Measurements from ENCODE around the gene COPS9.

COPS9 gene

DNA sequence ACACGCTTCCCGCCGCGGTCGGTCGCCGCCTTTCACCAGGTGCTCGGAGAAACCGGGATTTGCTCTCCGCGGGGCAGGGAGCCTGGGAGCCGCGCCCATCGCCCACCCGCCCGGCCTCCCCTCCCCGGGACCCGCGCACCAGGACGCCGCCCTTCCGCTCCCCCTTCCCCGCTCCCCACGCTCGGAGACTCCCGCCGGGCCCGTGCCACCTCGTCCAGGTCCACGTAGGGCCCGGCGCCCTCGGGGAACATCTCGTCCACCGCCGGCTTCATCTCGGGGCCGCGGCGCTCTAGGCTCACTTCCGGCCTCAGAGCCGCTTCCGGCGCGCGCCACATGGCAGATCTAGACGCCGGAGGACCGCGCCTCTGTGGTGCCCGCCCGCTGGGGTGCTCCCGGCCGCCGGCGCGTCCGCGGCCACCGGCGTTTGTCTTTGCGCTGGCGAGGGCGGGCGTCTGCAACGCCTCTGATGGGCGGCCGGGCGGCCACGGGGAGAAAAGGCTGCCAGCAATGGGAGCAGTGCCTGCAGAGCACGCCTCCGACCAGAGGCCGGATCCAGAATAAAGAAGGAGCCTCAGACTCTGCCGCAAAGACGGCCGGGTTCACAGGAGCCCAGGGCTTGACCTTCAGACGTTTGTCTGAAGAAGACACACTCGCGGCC lies at the start of gene COPS9:
TSS of gene COPS9 (minus strand) at position 293 of the 658 bp plus-strand sequence. CDS start at position 272, 21 bp downstream.
- peak; percentile 84 for DNase-seq (ENCODE audit: low read depth)

DNA sequence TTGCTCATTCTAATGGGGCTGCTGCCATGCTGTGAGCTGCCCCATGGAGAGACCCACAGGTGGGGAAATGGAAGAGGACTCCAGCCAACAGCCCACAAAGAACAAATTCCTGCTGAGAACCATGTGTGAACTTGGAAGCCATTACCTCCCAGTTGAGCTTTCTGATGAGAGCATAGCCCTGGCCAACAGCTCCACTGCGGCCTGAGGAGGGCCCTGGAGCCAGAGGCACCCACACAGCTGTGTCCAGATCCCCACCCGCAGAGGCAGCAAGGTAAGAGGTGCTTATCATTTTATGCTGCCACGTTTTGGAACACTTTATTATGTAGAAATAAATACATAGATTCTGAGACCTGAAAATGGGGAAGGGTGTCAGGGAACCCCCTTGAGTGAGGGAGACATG lies 48.6 kb upstream of the COPS9 start:
- DNase-seq (ENCODE audit: low read depth): no peak

DNA sequence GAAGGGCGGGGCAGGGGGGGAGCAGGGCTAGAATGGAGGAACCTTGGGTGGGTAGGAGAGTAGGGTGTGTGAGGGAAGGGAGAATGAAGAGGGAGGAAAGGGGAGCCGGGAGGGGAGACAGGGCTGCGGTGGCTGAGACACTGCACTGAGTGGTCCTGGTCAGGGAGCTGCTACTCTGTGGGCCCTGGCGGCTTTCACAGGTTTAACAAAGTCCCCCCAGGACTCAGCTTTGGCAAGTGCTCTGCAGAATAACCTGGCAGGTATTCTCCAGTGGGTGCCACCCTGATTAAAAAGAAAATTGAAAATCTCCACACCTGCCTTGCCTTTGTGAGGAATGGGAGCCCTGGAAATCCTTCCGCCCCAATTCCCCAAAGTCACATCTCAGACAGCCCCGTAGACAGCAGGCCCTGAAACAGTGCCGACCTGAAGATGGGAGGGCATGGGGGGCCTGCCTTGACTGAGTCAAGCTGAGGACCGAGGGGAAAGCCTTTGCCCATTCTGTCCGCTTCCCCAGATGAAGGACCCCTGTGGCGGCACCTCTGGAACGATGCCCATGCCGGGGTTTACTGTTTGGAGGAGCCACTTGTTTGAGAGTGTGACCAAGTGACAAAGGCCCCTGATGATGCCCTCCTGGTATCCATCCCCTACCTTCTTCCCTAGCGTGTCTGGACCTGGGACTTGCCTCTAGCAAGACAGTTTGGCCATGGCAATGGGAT lies 47.9 kb upstream of the COPS9 start:
- no peak for DNase-seq (ENCODE audit: low read depth)

DNA sequence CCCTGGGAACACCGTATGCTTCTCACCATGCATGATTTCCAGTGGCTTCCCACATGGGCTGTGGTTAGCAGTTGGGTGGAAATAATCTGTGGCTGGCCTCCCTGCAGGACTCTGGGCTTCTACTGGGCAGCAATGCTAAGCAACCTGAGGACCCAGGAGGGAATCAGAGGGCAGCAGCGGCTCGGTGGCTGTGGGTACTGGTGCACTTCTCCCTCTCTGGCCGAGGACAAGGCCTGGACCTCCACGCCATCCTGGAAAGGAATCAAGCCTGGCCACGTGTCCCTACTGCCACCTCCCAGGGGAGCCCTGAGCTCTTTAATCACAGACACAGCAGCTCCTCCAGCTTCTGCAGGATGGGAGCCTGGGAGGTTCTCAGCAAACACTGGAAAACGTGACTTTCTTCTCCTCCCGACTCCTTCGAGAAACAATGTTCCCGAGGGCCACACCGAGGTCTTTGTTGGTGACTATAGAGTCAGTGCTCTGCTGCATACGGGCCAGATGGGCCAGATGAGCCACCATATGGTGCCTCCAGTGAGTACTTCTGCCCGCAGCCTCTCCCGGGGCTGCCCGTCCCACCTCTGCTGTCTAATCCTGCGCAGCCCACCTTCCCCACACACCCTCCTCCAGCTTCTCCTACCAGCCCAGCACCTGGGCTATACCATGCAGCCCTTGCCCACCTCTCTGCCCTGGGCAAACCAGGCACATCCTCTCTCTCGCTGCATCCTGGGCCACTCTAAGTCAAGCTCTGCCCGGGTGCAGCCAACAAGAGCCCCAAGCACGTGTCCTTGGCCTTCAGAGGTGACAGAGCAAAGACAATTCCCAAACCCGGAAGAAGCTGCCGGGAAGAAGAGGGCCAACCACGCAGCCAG lies 47.1 kb upstream of the COPS9 start:
- DNase-seq (ENCODE audit: low read depth): no peak

DNA sequence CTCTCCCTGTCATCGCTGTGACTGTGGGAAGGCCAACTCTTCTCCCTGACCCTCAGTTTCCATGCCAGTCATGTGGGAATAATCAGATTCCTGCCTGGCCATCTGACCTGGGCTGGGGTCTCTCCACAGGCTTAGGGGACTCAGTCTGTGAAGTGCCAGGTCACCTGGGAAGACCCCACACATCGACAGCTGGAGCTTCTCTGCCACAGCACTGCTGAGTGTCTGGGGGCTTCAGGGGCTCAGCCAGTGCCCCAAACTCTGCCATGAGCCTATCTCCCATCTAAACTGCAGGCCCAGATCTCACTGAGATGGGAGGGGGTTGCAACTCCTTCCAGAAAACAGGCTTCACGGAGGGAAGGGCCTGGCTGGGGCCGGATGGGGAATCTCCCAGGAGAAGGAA lies 46.4 kb upstream of the COPS9 start:
- no peak for DNase-seq (ENCODE audit: low read depth)

DNA sequence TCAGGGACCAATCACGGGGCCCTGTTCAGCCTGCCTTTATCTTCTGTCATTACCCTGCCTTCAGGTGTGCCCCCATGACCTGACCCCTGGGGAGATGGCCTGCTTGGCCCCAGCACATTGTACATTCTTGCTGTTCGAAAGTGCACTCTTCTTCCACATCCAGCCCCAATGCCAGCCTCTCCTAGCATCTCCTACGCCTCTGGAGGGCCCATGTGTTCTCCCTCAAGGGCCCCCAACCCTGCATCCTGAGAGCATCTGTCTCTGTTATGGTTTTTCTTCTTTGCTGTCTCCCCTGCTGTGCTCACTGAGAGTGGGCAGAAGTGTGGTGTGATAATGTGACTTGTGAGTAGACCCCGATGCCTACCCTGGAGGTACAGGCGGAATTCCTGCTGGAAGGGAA lies 45.9 kb upstream of the COPS9 start:
- DNase-seq (ENCODE audit: low read depth): no peak

DNA sequence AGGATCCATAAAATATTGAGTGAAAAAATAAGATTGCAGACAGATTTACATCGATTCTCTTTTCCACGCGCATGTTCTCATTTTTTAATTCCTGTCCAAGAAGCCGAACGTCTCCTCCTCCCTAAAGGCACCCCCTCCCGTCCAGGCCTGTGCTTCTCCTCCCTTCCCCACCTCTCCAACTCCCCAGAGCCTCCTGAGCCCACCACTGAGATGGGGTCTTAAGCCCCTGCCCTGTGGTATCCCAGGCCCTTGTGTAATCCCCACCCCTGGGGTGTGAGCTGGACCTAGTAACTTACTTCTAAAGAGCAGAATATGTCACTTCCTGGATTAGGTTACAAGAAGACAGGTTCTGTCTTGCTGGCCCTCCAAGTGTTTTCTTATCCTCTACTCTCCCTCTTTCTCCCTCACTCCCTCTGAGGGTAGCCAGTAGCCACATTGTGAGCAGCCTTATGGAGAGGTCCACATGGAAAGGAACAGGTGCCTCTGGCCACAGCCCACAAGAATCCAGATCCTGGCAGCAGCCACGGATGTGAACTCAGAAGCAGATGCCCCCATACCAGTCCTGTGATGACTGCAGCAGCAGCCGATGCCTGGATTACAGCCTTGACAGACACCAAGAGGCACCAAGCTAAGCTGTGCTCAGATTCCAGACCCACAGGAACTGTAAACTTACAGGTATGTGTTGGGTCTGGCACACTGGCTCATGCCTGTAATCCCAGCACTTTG lies 44.0 kb upstream of the COPS9 start:
- DNase-seq (ENCODE audit: low read depth): no peak

DNA sequence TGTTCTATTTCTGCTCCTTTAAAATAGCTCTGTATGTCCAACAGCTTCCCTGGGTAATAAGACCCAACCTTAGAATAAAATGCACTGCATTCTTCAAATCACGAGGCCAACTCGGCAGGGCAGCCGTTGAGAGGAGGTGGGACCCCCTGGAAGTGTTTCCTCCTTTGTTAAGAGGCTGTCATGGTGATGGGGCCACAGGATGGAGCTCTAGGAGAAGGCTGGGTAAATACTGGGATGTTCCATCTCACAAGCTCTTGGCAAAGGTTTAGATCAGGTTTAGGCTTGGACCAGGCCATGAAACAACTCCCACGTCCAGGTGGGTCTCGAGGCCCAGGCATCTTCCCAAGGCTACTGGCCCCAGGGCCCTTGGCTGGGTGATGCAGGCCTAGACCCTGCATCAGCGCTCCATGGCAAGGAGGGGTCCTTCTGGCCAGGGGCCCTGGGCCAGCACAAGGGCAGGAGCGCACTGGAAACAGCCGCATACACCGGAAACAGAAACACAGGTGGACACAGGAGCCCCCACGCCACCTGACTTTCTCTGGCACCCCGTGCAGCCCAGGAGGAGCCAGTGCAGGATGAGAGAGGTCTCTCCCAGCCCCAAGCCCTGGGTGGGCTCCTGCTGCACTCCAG lies 43.2 kb upstream of the COPS9 start:
- DNase-seq (ENCODE audit: low read depth): no peak

DNA sequence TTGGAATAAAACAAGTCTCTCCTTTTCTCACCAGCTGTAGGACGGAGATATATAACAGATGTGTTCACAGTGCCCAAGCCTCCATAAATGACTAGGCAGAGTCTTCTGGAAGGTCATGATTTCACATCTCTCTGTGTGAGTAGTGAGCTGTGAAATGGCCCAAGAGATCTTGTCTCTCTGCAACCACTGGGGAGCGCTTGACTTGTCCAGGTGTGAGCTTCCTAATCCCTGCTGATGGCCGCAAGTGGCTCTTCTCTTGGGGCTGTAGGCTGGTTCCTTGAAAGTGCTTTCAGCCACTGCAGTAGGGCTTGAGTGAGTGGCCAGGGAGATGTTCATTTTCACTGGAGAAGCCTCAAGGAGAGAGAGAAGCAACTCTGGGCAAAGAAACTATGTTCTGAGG lies 42.5 kb upstream of the COPS9 start:
- no peak for DNase-seq (ENCODE audit: low read depth)

DNA sequence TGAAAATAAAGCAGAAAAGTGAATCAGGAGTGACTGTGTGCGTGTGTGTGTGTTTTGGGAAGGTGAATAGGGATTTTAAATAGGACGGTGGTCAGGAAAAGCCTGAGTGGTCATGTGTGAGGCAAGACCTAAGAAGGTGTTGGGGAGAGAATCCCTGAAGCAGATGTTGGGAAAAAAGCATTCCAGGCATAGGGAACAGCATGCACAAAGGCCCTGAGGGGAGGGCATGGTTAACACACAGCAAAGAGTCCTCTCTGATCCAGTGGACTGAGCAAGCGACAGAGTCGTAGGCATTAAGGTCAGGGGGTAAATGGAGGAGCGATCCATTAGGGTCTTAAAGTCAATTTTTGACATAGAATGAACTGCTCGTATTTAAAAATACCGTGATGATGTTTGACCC lies 38.4 kb upstream of the COPS9 start:
- DNase-seq (ENCODE audit: low read depth): no peak

DNA sequence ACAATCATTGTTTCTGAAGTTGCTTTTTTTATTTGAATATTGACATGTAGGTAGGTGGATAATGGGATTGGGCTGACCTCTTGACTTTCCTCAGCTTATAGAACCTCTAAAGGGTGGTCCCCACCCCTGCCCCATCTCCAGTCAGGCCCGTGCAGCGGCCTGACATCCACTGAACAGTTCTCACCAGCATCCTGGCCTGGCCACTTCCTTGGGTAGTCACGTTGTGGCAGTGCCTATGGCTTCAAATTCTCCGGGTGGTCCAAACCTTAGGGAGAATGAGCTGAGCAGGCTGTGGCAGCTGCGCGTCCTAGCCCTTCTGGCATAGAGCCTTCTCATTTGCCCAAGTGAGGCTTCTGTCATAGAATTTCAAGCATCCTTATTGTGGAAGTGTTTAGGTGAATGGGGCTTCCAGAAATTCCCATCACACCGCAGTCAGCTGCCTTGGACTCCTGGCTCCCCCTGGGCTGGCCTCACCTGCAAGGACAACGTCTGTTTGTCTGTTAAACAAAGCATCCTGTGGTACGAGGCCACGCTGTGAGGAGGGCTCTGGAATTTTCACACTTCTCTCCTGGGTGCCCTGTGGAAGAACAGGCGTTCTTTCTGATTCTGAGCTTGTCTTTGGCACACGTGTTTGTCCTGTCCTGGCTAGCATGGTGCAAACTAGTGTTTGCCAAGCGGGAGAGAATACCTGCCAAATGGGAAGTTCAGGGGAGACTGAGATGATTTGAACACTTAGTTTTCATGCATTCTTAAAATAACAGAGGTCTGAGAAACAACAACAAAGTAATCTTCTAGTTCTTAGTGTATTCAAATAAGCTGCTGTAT lies 36.2 kb upstream of the COPS9 start:
- no peak for DNase-seq (ENCODE audit: low read depth)

DNA sequence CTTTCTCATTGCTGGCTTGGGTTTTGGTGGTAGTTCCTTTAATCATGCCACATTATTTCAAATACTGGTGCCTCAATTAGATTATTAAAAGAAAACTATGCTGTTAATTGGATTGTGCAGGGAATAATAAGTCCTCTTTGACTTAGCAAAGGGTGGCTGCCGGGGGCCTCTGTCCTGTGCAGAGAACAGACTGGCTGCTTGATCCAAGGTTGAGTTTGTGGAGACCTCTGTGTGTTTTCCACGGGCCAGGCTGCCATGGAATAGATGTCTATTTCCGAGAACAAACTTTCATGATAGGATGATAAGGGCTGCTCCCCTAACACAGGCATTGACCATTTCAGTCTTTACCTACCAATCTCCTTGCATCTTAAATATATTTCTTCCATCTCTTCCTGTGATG lies 34.8 kb upstream of the COPS9 start:
- no peak for DNase-seq (ENCODE audit: low read depth)

DNA sequence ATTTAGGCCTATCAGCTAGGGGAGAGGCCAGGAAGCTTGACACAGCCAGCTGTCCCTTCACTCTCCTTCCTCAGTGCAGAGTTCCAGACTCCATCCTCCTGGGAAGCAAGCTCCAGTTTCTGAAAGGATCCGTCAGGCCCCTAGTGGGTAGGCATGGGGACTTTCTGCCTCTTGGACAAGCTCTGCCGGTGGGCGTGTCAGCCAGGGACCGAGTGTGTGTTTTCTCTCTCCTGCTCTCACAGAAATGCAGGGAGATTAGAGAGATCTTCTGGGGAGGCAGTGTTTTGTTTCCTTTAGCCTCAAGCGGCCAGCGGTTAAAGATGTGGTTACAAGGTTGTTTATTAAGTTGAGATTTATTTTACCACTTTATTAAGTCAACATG lies 34.2 kb upstream of the COPS9 start:
- DNase-seq (ENCODE audit: low read depth): peak; percentile 32

DNA sequence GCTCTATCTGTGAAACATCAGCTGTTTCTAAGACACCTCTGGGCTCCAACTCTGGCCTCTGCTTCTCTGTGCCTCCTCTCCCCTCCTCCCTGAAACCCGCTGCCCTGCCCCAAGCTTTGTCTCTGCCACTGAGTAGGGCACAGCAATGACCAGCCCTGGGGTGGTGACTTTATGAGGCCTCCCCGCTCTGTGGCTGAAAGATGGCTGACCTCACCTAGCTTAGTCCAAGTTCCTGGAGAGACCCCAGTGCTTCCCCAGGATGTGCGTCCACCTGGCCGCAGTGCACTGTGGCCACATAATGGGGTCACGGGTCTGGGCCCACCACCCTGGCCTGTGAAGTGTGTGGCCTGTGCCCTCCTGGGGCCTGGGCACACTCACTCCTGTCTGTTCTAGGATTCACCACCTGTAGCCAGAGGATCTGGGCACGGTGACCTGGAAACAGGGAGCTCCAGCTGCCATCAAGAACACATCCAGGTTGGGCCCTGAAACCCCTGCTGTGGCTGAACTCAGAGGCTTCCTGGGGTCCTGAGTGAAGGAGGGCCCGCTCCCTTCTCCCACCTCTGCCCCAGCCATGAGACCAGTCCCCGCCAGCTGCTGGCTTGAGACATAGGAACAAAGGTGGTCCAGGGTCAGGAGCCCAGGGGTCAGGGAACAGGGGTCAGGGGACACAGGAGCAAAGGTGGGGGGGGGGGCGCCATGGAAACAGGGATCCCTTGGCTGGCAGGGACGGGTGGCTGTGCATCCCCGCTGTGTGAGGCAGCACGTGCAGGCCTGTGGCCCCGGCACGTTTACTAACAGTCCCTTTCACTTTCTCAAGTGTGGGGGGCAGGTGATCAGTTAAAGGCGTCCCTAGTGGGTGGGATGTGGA lies 33.6 kb upstream of the COPS9 start:
- no peak for DNase-seq (ENCODE audit: low read depth)

DNA sequence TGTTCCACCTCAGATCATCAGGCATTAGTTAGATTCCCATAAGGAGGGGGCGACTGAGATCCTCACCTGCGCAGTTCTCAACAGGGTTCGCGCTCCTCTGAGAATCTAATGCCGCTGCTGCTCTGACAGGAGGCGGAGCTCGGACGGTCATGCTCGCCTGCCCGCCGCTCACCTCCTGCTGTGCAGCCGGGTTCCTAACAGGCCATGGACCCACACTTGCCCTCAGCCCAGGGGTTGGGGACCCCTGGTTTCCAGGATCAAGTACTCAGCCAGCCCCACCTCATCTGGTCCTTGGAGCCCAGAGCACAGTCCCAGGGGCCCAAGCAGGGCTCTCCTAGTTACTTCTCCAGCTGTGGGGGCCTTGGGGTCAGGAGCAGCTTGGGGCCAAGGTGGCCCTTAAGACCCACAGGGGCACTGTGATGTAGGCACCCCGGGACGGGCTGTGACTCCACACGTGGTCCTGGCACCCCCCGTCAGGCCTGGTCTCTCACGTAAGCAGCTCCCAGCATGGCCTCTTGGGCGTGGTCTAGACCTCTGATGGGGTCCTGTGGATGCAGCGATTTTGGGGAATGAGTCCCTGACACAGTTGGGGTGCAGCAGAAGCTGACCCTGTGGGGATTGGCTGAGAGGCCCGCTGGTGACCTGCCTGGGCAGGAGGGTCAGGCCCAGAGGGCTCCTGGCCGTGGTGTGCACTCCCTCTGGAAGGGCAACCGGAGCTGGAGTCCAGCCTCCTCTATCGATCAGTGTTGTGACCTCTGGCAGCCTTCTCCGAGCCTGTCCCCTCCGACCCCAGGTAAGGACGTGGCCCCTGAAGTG lies 32.6 kb upstream of the COPS9 start:
- DNase-seq (ENCODE audit: low read depth): no peak

DNA sequence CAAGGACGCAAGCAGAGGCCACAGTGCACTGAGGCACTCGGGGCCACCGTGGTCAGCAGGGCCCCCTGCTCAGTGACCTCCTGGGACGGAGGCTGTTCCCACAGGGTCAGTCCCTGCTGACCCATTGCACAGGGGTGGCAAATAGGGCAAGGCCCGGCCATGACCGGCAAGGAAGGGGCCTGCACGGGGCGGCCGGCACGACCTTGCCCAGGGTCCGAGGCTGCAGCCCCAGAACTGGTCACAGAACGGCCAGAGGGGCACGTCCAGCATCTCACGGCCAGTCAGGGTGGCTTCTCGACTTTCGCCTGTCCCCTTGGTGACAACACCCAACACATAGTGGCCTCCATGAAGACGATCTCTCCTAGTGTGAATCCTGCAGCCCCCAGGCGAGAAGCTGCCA lies 31.9 kb upstream of the COPS9 start:
- no peak for DNase-seq (ENCODE audit: low read depth)

DNA sequence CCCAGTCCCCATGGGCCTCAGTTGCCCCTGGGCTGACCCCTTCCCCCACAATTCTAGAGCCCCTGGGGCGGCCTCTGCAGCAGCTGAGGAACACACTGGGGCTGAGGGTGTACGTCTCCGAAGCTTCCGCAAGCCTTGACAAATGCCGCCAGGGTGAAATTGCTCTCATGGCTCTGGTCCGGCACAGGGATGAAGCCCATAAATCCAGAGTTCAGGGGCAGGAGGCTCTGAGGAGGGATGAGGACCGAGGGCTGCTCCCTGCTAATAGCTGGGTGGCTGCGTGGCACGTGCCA lies 31.4 kb upstream of the COPS9 start:
- DNase-seq (ENCODE audit: low read depth): no peak

DNA sequence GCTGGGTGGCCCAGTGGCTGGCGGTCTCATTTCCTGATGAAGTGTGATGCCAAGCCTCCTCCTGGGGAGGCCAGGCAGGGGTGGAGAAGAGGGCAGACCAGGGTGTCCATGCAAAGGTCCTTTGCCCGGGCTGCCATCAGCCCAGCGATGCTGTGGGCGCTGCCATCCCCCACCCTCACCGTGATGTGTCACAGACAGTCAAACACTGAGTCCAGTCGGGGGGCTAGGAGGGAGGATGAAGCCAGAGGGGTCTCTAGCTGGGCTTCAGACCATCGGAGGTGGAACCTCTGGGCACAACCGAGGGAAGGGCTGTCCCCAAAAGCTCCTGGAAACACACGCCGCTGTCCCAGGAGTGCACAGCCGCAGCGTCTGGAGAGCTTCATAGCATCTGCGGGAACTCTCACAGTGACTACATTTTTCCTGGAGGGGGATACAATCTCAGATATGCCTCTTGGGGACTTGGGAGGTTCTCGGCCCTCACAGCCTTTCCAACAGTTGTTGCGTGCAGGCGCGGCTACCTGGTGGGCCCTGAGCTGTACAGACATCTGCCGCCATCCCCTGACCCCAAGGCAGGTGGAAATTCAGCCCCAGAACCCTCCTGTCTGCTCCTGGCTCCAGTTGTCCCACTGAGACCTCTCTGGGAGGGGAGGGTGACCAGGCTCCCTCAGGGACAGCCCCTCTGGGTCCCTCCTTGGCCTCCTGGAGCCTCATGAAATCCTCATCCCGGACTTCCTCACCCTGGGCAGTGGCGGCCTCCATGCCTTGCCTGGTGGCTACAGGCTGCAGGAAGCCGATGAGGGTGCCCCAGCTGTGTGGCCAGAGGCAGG lies 30.9 kb upstream of the COPS9 start:
- no peak for DNase-seq (ENCODE audit: low read depth)
